ENCODE measurements around the gene IPO5.

DNA sequence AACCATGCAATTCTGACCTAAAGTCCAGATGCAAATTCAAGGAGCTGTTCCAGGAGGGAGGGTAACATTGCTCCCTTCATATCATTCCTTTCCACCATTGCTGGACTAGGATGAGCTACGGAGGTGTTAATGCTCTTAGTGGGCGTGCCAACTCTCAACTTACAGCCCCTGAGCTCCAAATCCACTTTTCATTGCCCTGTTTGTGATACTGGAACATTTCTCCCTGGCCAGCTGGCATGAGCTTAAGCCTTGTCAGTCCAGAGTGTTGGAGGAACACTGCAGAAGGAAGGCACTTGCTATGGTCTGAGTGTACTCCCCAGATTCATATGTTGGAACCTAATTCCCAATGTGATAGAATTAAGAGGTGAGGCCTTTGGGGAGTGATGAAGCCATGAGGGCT, 119.0 kb downstream of the IPO5 start:
- TF ChIP-seq, protein P1, sequence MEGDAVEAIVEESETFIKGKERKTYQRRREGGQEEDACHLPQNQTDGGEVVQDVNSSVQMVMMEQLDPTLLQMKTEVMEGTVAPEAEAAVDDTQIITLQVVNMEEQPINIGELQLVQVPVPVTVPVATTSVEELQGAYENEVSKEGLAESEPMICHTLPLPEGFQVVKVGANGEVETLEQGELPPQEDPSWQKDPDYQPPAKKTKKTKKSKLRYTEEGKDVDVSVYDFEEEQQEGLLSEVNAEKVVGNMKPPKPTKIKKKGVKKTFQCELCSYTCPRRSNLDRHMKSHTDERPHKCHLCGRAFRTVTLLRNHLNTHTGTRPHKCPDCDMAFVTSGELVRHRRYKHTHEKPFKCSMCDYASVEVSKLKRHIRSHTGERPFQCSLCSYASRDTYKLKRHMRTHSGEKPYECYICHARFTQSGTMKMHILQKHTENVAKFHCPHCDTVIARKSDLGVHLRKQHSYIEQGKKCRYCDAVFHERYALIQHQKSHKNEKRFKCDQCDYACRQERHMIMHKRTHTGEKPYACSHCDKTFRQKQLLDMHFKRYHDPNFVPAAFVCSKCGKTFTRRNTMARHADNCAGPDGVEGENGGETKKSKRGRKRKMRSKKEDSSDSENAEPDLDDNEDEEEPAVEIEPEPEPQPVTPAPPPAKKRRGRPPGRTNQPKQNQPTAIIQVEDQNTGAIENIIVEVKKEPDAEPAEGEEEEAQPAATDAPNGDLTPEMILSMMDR (IDR thresholded peaks at IDR 0.05): no peak
- TF ChIP-seq EZH2 (IDR thresholded peaks at IDR 0.05): no peak
- no peak for TF ChIP-seq EZH2phosphoT487 (IDR thresholded peaks at IDR 0.05)

All from neural progenitor cell (in vitro differentiated cells).